GM12874 (cell line): ENCODE data around the gene PRKCH.

Experiments
- TF ChIP-seq, protein P1 (sequence below): IDR thresholded peaks from 2 replicates; pipeline ENCODE4 v1.5.1; 2011; ENCODE audit warnings: low read depth, mild to moderate bottlenecking, control low read depth, low read length, moderate library complexity; ENCODE audit not compliant: insufficient read depth

Gene PRKCH

DNA sequence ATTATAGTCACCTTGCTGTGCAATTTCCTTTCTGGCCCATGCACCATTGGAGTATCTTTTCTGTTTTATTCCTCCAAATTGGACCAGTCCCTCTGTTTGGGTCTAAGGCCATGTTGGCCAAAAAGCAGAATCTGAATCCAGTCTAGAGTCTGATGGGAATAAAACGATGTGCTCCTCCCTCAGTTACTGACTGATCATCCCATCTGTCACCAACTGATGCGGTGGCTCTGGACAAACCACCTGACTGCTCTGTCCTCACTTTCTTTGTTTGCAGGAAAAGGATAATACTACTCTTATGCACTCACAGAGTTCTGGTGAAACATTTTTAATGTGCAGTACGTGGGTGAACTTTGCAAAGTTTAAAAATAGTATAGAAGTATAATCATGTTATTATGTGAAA is 253.7 kb downstream of the PRKCH start:
- TF ChIP-seq, protein P1, sequence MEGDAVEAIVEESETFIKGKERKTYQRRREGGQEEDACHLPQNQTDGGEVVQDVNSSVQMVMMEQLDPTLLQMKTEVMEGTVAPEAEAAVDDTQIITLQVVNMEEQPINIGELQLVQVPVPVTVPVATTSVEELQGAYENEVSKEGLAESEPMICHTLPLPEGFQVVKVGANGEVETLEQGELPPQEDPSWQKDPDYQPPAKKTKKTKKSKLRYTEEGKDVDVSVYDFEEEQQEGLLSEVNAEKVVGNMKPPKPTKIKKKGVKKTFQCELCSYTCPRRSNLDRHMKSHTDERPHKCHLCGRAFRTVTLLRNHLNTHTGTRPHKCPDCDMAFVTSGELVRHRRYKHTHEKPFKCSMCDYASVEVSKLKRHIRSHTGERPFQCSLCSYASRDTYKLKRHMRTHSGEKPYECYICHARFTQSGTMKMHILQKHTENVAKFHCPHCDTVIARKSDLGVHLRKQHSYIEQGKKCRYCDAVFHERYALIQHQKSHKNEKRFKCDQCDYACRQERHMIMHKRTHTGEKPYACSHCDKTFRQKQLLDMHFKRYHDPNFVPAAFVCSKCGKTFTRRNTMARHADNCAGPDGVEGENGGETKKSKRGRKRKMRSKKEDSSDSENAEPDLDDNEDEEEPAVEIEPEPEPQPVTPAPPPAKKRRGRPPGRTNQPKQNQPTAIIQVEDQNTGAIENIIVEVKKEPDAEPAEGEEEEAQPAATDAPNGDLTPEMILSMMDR: no peak

DNA sequence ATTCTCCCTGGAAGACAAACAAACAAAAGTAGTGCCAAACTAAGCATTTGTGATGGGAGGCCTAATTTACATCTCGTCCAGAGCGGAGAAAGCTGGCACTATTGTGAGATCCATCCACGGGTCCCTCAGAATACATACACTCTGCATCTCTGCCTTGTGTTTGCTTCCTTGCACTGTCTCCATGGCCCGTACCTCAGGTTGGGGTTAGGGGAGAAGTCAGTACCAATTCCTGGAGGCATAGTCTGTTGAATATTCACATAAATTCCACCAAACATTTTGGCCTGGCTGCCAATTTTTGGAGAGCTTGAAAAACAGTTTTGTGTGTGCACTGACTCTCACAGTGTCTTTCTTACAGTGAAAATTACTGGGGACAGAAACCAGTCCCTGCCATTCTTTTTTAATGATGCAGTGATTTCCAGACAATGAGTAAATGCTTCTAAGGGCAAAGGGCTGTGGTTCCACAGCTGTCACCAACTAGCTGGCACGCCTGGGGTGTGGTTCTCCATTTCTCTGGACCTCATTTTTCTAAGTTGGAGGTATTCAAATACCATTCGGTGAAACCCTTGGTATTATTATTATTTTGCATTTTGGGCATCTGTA is 254.3 kb downstream of the PRKCH start:
- TF ChIP-seq, protein P1: no peak

DNA sequence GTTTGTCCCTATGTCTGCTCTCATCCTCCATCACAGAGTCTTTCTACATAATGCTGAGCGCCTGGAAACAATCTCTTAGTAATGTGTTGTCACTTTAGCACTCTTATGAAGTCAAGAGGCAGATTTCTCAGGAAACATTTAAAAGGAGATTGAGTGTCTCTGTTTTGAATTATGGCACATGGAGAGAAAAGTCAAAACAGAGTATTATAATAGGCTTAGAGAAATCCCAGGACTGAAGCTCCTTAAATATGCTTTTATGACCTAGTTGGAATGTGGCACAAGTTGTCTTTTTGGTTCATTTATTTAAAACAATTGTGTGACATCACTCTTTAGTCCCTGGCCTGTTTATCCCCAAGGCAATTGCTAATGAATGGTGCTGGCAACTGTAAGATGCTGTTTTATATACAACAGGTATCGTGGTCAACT is 256.1 kb downstream of the PRKCH start:
- TF ChIP-seq, protein P1: no peak

DNA sequence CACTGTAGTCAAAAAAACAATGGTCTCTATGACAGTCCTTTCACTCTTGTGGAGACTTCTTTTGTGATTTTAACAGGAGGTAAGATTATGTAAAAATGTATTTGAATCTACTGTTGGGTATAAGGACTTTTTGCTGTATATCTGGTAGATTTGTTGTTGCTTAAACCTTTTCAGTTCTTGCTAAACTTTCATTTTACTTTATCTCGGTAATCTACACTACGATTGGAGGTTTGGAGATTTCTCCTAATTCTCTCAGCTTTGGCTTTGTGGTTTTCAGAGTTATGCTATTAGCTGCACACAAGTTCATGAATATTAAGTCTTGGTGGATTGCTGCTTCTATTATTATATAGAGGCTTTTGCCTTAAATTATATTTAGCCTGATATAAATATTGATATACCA is 257.4 kb downstream of the PRKCH start:
- TF ChIP-seq, protein P1: no peak

DNA sequence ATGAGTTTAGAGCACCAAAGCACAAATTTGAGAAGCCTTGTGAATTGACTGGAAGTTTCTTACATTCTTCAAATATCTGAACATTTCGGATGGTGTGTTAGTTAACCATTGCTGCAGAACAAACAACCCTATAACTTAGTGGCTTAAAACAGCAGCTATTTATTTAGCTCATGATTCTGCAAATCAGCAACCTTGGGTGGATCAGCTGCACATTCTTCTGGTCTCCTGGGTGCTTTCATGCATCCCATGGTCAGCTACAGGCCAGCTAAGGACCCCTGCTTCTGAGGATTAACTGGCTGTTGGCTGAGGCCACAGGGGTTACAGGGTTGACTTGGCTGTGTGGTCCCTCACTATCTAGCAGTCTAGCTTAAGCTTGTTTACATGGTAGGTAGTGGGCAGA is 260.0 kb downstream of the PRKCH start:
- TF ChIP-seq, protein P1: no peak

DNA sequence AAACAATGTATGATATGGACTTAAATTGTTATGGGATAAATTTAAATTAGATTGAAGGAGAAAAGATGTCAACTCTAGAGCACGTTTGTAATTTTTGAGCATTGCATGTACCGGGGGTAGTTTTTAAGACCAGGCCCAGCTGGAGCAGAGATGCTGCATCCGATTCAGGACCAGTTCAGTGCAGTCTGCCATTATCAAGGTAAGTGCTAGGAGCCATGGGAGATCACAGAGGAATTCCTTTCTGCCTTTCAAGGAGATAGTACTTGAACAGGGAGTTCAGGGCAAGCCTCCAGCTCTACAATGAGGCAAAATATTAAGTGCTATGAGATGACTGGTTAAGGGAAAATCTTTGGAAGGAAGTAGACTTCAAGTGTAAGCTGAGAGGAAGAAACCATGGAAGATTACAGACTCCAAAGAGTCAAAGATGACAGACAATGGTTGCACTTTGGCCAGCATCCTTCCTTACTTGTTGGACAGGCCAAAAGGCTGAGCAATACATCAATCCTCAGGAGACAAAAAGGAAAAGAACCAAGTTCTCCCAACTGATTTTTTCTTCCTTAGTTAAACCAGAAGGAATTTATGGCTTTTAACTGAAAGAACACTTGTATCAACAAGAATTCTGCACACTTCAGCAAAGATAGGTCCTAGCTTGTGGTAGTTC is 260.7 kb downstream of the PRKCH start:
- TF ChIP-seq, protein P1: no peak

DNA sequence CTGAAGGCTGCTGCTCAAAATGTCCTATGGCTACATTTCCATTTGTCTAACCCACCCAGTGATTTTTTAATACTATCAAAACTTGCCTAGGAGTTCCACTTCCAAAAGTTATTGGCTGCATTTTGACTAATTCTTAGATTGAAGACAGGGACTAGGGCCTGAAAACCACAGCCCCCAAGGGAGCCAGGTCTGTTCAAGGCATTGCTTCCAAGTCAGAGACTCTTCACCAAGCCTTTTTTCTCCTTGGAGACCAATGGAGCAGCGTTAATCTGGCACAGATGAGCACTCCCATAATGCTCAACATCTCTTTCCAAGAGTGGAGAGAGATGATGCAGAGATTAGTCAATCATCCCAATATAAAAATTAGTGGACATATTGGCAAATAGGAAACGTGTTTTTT is 261.4 kb downstream of the PRKCH start:
- TF ChIP-seq, protein P1: no peak
